GM12878 (cell line): ENCODE data around the gene MAPK8IP3. TPM values are rescaled to one million over a fixed set of nuclear protein-coding genes. Genes with fewer than 3 reads are reported as not detected.

ENCODE experiments used
- BACH1 ChIP-seq: fragments of 450-650 bp; IDR thresholded peaks from 2 replicates; pipeline ENCODE4 v1.6.1; 2017; ENCODE audit warnings: mild to moderate bottlenecking, borderline replicate concordance
- BHLHE40 ChIP-seq, 2 experiments: fragments of 450-650 bp in 1 of 2; IDR thresholded peaks; 2 replicates each; pipeline ENCODE4 v1.6.1; 2011 to 2017; ENCODE audit warnings: low read depth in 2 of 2, borderline replicate concordance in 1 of 2, improper control_type of control experiment in 1 of 2, low read length in 1 of 2, mild to moderate bottlenecking in 1 of 2
- CBFB ChIP-seq: IDR thresholded peaks from 2 replicates; pipeline ENCODE4 v1.6.1; 2016; ENCODE audit warnings: antibody characterized with exemption, low read depth
- CBX5 ChIP-seq: sonication (generic); IDR thresholded peaks from 2 replicates; pipeline ENCODE4 v1.6.1; 2016; ENCODE audit warnings: low read depth, moderate library complexity, mild to moderate bottlenecking, inconsistent platforms
- CHD1 ChIP-seq: IDR thresholded peaks from 2 replicates; pipeline ENCODE4 v1.6.1; 2012; ENCODE audit warnings: low read depth, low read length, improper control_type of control experiment
- CREB1 ChIP-seq: IDR thresholded peaks from 2 replicates; pipeline ENCODE4 v1.6.1; 2012; ENCODE audit warnings: low read depth, mild to moderate bottlenecking, inconsistent platforms
- ELK1 ChIP-seq: IDR thresholded peaks from 2 replicates; pipeline ENCODE4 v1.6.1; 2012; ENCODE audit warnings: low read depth, low read length, improper control_type of control experiment
- GATAD2B ChIP-seq: fragments of 450-650 bp; conservative IDR thresholded peaks from 2 replicates; pipeline ENCODE4 v1.6.1; 2017; ENCODE audit warnings: low read depth, mild to moderate bottlenecking, moderate library complexity
- HCFC1 ChIP-seq: fragments of 150-350 bp; IDR thresholded peaks from 2 replicates; pipeline ENCODE4 v1.6.1; 2014; ENCODE audit warnings: low read length
- HSF1 ChIP-seq: fragments of 150-350 bp; IDR thresholded peaks from 2 replicates; pipeline ENCODE4 v1.6.1; 2014; ENCODE audit warnings: mild to moderate bottlenecking, low read depth, low read length
- KDM1A ChIP-seq: fragments of 200-600 bp; sonication (generic); IDR thresholded peaks from 2 replicates; pipeline ENCODE4 v1.6.1; 2016; ENCODE audit warnings: borderline replicate concordance
- LARP7 ChIP-seq: fragments of 450-650 bp; IDR thresholded peaks from 2 replicates; pipeline ENCODE4 v1.6.1; 2017; ENCODE audit warnings: mild to moderate bottlenecking
- MTA3 ChIP-seq: IDR thresholded peaks from 2 replicates; pipeline ENCODE4 v1.6.1; 2012; ENCODE audit warnings: low read length, inconsistent platforms, borderline replicate concordance
- MYC ChIP-seq: IDR thresholded peaks from 2 replicates; pipeline ENCODE4 v1.6.1; 2011; ENCODE audit warnings: mild to moderate bottlenecking, low read length, moderate library complexity, inconsistent platforms; ENCODE audit not compliant: insufficient read depth, insufficient replicate concordance, insufficient read length, severe bottlenecking
- NKRF ChIP-seq: fragments of 450-650 bp; conservative IDR thresholded peaks from 2 replicates; pipeline ENCODE4 v1.6.1; 2017; ENCODE audit warnings: mild to moderate bottlenecking, moderate library complexity
- POLR2AphosphoS2 ChIP-seq: IDR thresholded peaks from 2 replicates; pipeline ENCODE4 v1.6.1; 2011; ENCODE audit warnings: low read depth, mild to moderate bottlenecking, low read length, improper control_type of control experiment, moderate library complexity
- RB1 ChIP-seq: fragments of 450-650 bp; formaldehyde crosslinking; IDR thresholded peaks from 2 replicates; pipeline ENCODE4 v1.6.1; 2017; ENCODE audit warnings: mild to moderate bottlenecking, borderline replicate concordance
- RELA ChIP-seq: fragments of 450-650 bp; IDR thresholded peaks from 2 replicates; pipeline ENCODE4 v1.8.0; 2014; ENCODE audit warnings: borderline replicate concordance; ENCODE audit not compliant: partially characterized antibody
- RELB ChIP-seq: fragments of 450-650 bp; IDR thresholded peaks from 2 replicates; pipeline ENCODE4 v1.6.1; 2017; ENCODE audit warnings: low read depth, mild to moderate bottlenecking, moderate library complexity
- RUNX3 ChIP-seq: IDR thresholded peaks from 2 replicates; pipeline ENCODE4 v1.6.1; 2012; ENCODE audit warnings: low read length, inconsistent platforms
- SIN3A ChIP-seq: IDR thresholded peaks from 2 replicates; pipeline ENCODE4 v1.6.1; 2012; ENCODE audit warnings: low read depth, low read length, improper control_type of control experiment
- SRF ChIP-seq, 2 experiments: IDR thresholded peaks; 2 replicates each; pipeline ENCODE4 v1.6.1; 2011; ENCODE audit warnings: low read depth in 2 of 2, low read length in 2 of 2, mild to moderate bottlenecking in 1 of 2, moderate library complexity in 1 of 2
- TAF1 ChIP-seq: IDR thresholded peaks from 2 replicates; pipeline ENCODE4 v1.6.1; 2011; ENCODE audit warnings: mild to moderate bottlenecking, low read depth, low read length, borderline replicate concordance
- TBL1XR1 ChIP-seq: IDR thresholded peaks from 2 replicates; pipeline ENCODE4 v1.6.1; 2012; ENCODE audit warnings: low read depth, low read length, improper control_type of control experiment
- polyA plus RNA-seq, 11 experiments: library from polyadenylated mRNA; depleted of rRNA in 4 of 11; unstranded in 6 of 11; stranded (reverse) in 5 of 11; fragments of >200 nt; fragmentation: Nextera tagmentation in 4 of 11; fragmentation: Illumina TruSeq in 1 of 11; extraction: Ambion mirVana in 4 of 11; extraction: Trizol in 1 of 11; gene quantifications; 1 replicate in 1 of 11; 2 replicates in 10 of 11; pipeline versions ENCODE4 v1.2.1 to v1.2.3, GENCODE V29; 2011 to 2016; ENCODE audit warnings: inconsistent platforms in 2 of 11, missing spikeins in 2 of 11, low read depth in 1 of 11
- total RNA-seq, 4 experiments: library from RNA; depleted of rRNA in 3 of 4; stranded (reverse); fragments of >200 nt in 3 of 4; fragmentation: Illumina TruSeq in 1 of 4; extraction: Trizol in 1 of 4; gene quantifications; 2 replicates each; pipeline versions ENCODE4 v1.2.1 to v1.2.3, GENCODE V29; 2013 to 2021

Gene MAPK8IP3
- total and polyA plus RNA-seq, 10 of the 15 experiments (the other 5 are each of a cell fraction or from before 2014, with no cell fraction given): 0.06 to 67.9 (median 18.2) TPM

GRCh38 chr16:1772908-1773702 lies 67.1 kb downstream of the MAPK8IP3 start, which contains the start of gene MRPS34 (continued):
- TF ChIP-seq ELK1: peak; percentile 98
- no peak for TF ChIP-seq MTA3
- TF ChIP-seq TBL1XR1: 0 out of 2 replicates have a peak, but pooled peaks have one; percentile 17
- peak; percentile 73 for TF ChIP-seq MYC
- TF ChIP-seq SIN3A: peak; percentile 82; the same call in 1 of the 2 replicates
- peak; percentile 61 for TF ChIP-seq RUNX3
- peak; percentile 94 for TF ChIP-seq TAF1
- TF ChIP-seq CHD1: peak; percentile 83; the same call in 1 of the 2 replicates
- TF ChIP-seq CBX5: no peak
- peak; percentile 76; the same call in 1 of the 2 replicates for TF ChIP-seq POLR2AphosphoS2
- peak; percentile 88; the same call in 1 of the 2 replicates for TF ChIP-seq RB1
- peak; percentile 62; the same call in 1 of the 2 replicates for TF ChIP-seq CBFB
- peak; percentile 13 for TF ChIP-seq RELA
- peak; percentile 85 for TF ChIP-seq HCFC1
- TF ChIP-seq NKRF: peak; percentile 78
- TF ChIP-seq KDM1A: no peak
- TF ChIP-seq LARP7: peak; percentile 78
- peak; percentile 51 to 87; a peak in 2 of 4 replicates for TF ChIP-seq SRF (IDR thresholded peaks at IDR 0.05; ENCODE audit: low read depth in 2 of 2, low read length in 2 of 2)
- TF ChIP-seq CREB1: peak; percentile 55; the same call in 1 of the 2 replicates
- TF ChIP-seq RELB: peak; percentile 80
- peak; percentile 75 for TF ChIP-seq GATAD2B
- TF ChIP-seq HSF1: 0 out of 2 replicates have a peak, but pooled peaks have one; percentile 55
- peak; percentile 68 for TF ChIP-seq BACH1
- TF ChIP-seq BHLHE40 (IDR thresholded peaks at IDR 0.05; ENCODE audit: borderline replicate concordance in 1 of 2, low read depth in 2 of 2, low read length in 1 of 2): peak; percentile 91 to 98
